K562 (cell line): Measurements from ENCODE around the gene PPP3CB. TPM values are rescaled to one million over a fixed set of nuclear protein-coding genes. Genes with fewer than 3 reads are reported as not detected.

Experiments used
- ATAC-seq: fragments of 200-7000 bp; cut with Tn5 transposase; 3 replicates; pipeline ENCODE4 v1.9.1; 2020; ENCODE audit warnings: moderate library complexity
- Bru-seq: library from RNA; stranded (reverse); fragments of 400-500 nt; gene quantifications from one replicate; lab custom pipeline; 2021; lab: Mats Ljungman, UMichigan
- BruChase-seq, 2 experiments: library from RNA; stranded (reverse); fragments of 400-500 nt; gene quantifications; one replicate each; lab custom pipeline; 2021; lab: Mats Ljungman, UMichigan
- BruUV-seq: library from RNA; stranded (reverse); fragments of 400-500 nt; replicated peaks from 2 replicates; lab custom pipeline; 2021; lab: Mats Ljungman, UMichigan
- CTCF ChIA-PET: fragments of 300-600 bp; formaldehyde crosslinking; extraction: SDS; loops from one replicate; lab custom pipeline; 2021; ENCODE audit warnings: low intra/inter-chr PET ratio; lab: Yijun Ruan, JAX
- POLR2A ChIA-PET: fragments of 300-600, 350-650 bp; sonication (Branson Sonifier 250); formaldehyde crosslinking; extraction: SDS; loops from one replicate; lab custom pipeline; 2021; ENCODE audit warnings: antibody characterized with exemption, inconsistent platforms; lab: Yijun Ruan, JAX
- DNase-seq, 4 experiments: peaks; one replicate each; pipeline versions ENCODE4 v3.0.0 to v3.0.0-alpha.2; 2011 to 2018; ENCODE audit warnings: low spot score in 3 of 4, mixed read lengths in 3 of 4; ENCODE audit errors: extremely low read depth in 1 of 4
- FAIRE-seq: peaks from 2 replicates; lab custom pipeline; 2011; peaks lifted over from hg19 to GRCh38; lab: Jason Lieb, UNC
- H2AFZ ChIP-seq: 2 replicates; pipeline ENCODE4 v1.6.0; 2011; ENCODE audit warnings: low read depth, low read length, control low read depth, inconsistent platforms
- H3K27ac ChIP-seq: fragments of 200-600 bp; 3 replicates; pipeline ENCODE4 v1.8.0; 2011; ENCODE audit warnings: low read depth, mild to moderate bottlenecking, control low read depth, inconsistent platforms, low read length, moderate library complexity, mixed read lengths; ENCODE audit errors: extremely low read depth
- H3K27me3 ChIP-seq, 2 experiments: fragments of 300-600 bp in 1 of 2; 2 replicates in 1 of 2; 3 replicates in 1 of 2; pipeline versions ENCODE4 v1.6.0 to v1.8.0; 2011; ENCODE audit warnings: inconsistent platforms in 2 of 2, low read length in 2 of 2, mild to moderate bottlenecking in 1 of 2, mixed read lengths in 1 of 2, moderate library complexity in 1 of 2; ENCODE audit not compliant: control insufficient read depth in 2 of 2, insufficient read depth in 2 of 2
- H3K36me3 ChIP-seq: fragments of 300-600 bp; 3 replicates; pipeline ENCODE4 v1.8.0; 2011; ENCODE audit warnings: mild to moderate bottlenecking, low read length, inconsistent platforms; ENCODE audit not compliant: control insufficient read depth, insufficient read depth
- H3K4me1 ChIP-seq, 2 experiments: fragments of 200-600 bp in 1 of 2; replicated peaks in 1 of 2; 2 replicates in 1 of 2; 3 replicates in 1 of 2; pipeline versions ENCODE4 v1.5.1 to v1.8.0; 2011; ENCODE audit warnings: inconsistent platforms in 2 of 2, low read length in 2 of 2, mild to moderate bottlenecking in 1 of 2, mixed read lengths in 1 of 2, moderate library complexity in 1 of 2; ENCODE audit not compliant: control insufficient read depth in 2 of 2, insufficient read depth in 2 of 2
- H3K4me2 ChIP-seq: 2 replicates; pipeline ENCODE4 v1.6.1; 2011; ENCODE audit warnings: low read length, control low read depth, inconsistent platforms, mixed read lengths; ENCODE audit not compliant: insufficient read depth
- H3K4me3 ChIP-seq: fragments of 200-600 bp; sonication (generic), shearing (Covaris generic); 2 replicates; pipeline ENCODE4 v1.5.1; 2016; ENCODE audit warnings: control low read depth, inconsistent platforms
- H3K79me2 ChIP-seq: fragments of 200-600 bp; 3 replicates; pipeline ENCODE4 v1.8.0; 2011; ENCODE audit warnings: low read length, inconsistent platforms; ENCODE audit not compliant: control insufficient read depth, insufficient read depth
- H3K9ac ChIP-seq, 2 experiments: 2 replicates each; pipeline versions ENCODE4 v1.6.0 to v1.6.1; 2011; ENCODE audit warnings: low read depth in 2 of 2, low read length in 2 of 2, control low read depth in 1 of 2, inconsistent platforms in 1 of 2, mild to moderate bottlenecking in 1 of 2, mixed read lengths in 1 of 2; ENCODE audit not compliant: insufficient read depth in 1 of 2
- H3K9me1 ChIP-seq: one replicate; pipeline ENCODE4 v1.6.0; 2011; ENCODE audit warnings: inconsistent platforms, mild to moderate bottlenecking, low read length, moderate library complexity; ENCODE audit not compliant: control insufficient read depth, insufficient read depth
- H3K9me3 ChIP-seq: replicated peaks from 2 replicates; pipeline ENCODE4 v1.5.1; 2011; ENCODE audit warnings: low read depth, low read length, inconsistent platforms; ENCODE audit not compliant: control insufficient read depth, insufficient read depth
- H4K20me1 ChIP-seq: replicated peaks from 2 replicates; pipeline ENCODE4 v1.6.1; 2011; ENCODE audit warnings: low read length, inconsistent platforms, mixed read lengths; ENCODE audit not compliant: control insufficient read depth, insufficient read depth
- DACH1 ChIP-seq: fragments of 450-650 bp; IDR thresholded peaks from 2 replicates; pipeline ENCODE4 v1.6.1; 2018; ENCODE audit not compliant: partially characterized antibody
- ELK1 ChIP-seq: sonication (generic); formaldehyde crosslinking; IDR thresholded peaks from 2 replicates; pipeline ENCODE4 v1.8.1; 2022; ENCODE audit warnings: missing genetic modification reagents
- FOXM1 ChIP-seq, 2 experiments: fragments of 450-650 bp in 1 of 2; sonication (generic) in 1 of 2; formaldehyde crosslinking in 1 of 2; IDR thresholded peaks; 2 replicates each; pipeline versions ENCODE4 v1.6.1 to v1.9.0; 2017 to 2022; ENCODE audit warnings: low read depth in 2 of 2, mild to moderate bottlenecking in 2 of 2, missing genetic modification reagents in 1 of 2, moderate library complexity in 1 of 2
- KLF6 ChIP-seq: fragments of 250-450 bp; sonication (Bioruptor Pico); IDR thresholded peaks from 2 replicates; pipeline ENCODE4 v1.4.0; 2020; ENCODE audit warnings: mild to moderate bottlenecking, moderate library complexity, borderline replicate concordance
- MBD2 ChIP-seq: sonication (generic); IDR thresholded peaks from 2 replicates; pipeline ENCODE4 v1.6.1; 2016; ENCODE audit warnings: low read depth, borderline replicate concordance
- MCM5 ChIP-seq: fragments of 450-650 bp; IDR thresholded peaks from 2 replicates; pipeline ENCODE4 v1.6.1; 2016; ENCODE audit warnings: low read depth
- TOE1 ChIP-seq, 2 experiments: fragments of 450-650 bp in 1 of 2; sonication (generic) in 1 of 2; formaldehyde crosslinking in 1 of 2; IDR thresholded peaks; 2 replicates each; pipeline versions ENCODE4 v1.7.1 to v1.8.0; 2016 to 2022; ENCODE audit warnings: borderline replicate concordance in 2 of 2, mild to moderate bottlenecking in 2 of 2, antibody characterized with exemption in 1 of 2, inconsistent platforms in 1 of 2, low read depth in 1 of 2, missing genetic modification reagents in 1 of 2, moderate library complexity in 1 of 2
- ZBTB49 ChIP-seq: sonication (generic); formaldehyde crosslinking; IDR thresholded peaks from 2 replicates; pipeline ENCODE4 v1.8.0; 2022; ENCODE audit warnings: missing genetic modification reagents, mild to moderate bottlenecking, borderline replicate concordance
- ZFP30 ChIP-seq: fragments of 250-450 bp; sonication (Bioruptor Pico); IDR thresholded peaks from 2 replicates; pipeline ENCODE4 v1.8.0; 2022; ENCODE audit warnings: moderate library complexity, mild to moderate bottlenecking, inconsistent platforms, borderline replicate concordance
- ZNF316 ChIP-seq: fragments of 450-650 bp; IDR thresholded peaks from 2 replicates; pipeline ENCODE4 v1.6.1; 2016
- ZNF699 ChIP-seq: fragments of 250-450 bp; sonication (Bioruptor Pico); IDR thresholded peaks from 2 replicates; pipeline ENCODE4 v1.8.0; 2021; ENCODE audit warnings: mild to moderate bottlenecking, moderate library complexity; ENCODE audit not compliant: insufficient replicate concordance
- WGBS: fragments of 100-300 bp; shearing (Covaris generic); methylation state at CpG from one replicate; pipeline ENCODE4 v1.1.6; 2016; ENCODE audit warnings: low coverage, mixed read lengths; ENCODE audit not compliant: insufficient coverage; ENCODE audit errors: missing lambda C conversion rate; 5-methylcytosine and 5-hydroxymethylcytosine counted together
- in situ Hi-C: fragments of 300-500 bp; cut with MboI; formaldehyde crosslinking; loops from 4 replicates; pipeline ENCODE4 v1.15.0; 2018; ENCODE audit warnings: inconsistent platforms, mixed read lengths
- intact Hi-C: fragments of 100-400 bp; cut with micrococcal nuclease; formaldehyde crosslinking; loops from 2 replicates; pipeline ENCODE4 v1.14.2; 2022
- long read RNA-seq, 3 experiments: library from polyadenylated mRNA in 2 of 3; library from RNA in 1 of 3; unstranded in 2 of 3; stranded (forward) in 1 of 3; transcript quantifications; one replicate each; pipeline ENCODE4 v2.0.0, GENCODE V29; 2019 to 2022
- polyA minus RNA-seq, 3 experiments: library from RNA; depleted of rRNA, polyadenylated mRNA; stranded (reverse); fragments of >200 nt; gene quantifications; 2 replicates each; pipeline ENCODE4 v1.2.3, GENCODE V29; 2011
- polyA plus RNA-seq, 8 experiments: library from polyadenylated mRNA; depleted of rRNA in 4 of 8; stranded (reverse) in 5 of 8; unstranded in 3 of 8; fragments of >200 nt; fragmentation: Nextera tagmentation in 2 of 8; fragmentation: Illumina TruSeq in 1 of 8; extraction: Ambion mirVana in 2 of 8; extraction: Trizol in 1 of 8; gene quantifications; 2 replicates each; pipeline versions ENCODE4 v1.2.1 to v1.2.3, GENCODE V29; 2011 to 2014; ENCODE audit warnings: inconsistent platforms in 1 of 8, missing spikeins in 1 of 8
- total RNA-seq, 7 experiments: library from RNA; depleted of rRNA in 6 of 7; stranded (reverse); fragments of >200 nt in 6 of 7; fragmentation: Illumina TruSeq in 2 of 7; extraction: Trizol in 2 of 7; gene quantifications; 2 replicates each; pipeline versions ENCODE4 v1.2.1 to v1.2.3, GENCODE V29; 2011 to 2021; ENCODE audit warnings: low replicate concordance in 1 of 7

PPP3CB gene
- total RNA-seq (2011; cell fraction: chromatin; rRNA removed; ENCODE audit: low replicate concordance) = 22.8 and 74.5 TPM in 2 replicates
- total RNA-seq (2011; cell fraction: nucleolus; rRNA removed) = 9.8 and 11.8 TPM in 2 replicates
- 41.5 and 73.1 TPM in 2 replicates for total RNA-seq (2011; cell fraction: nucleoplasm; rRNA removed)
- total RNA-seq (2014; rRNA removed) (9.6 and 9.9 TPM in 2 replicates), total RNA-seq (2014; rRNA removed; fragmentation: Illumina TruSeq; extraction: Trizol) (19.0 and 20.1 TPM in 2 replicates), total RNA-seq (2015; rRNA removed; fragmentation: Illumina TruSeq; extraction: Trizol) (15.6 and 16.0 TPM in 2 replicates), total RNA-seq (2021) (25.6 and 26.8 TPM in 2 replicates), polyA plus RNA-seq (2011; rRNA removed) (11.9 and 17.8 TPM in 2 replicates), polyA plus RNA-seq (2014; fragmentation: Illumina TruSeq; extraction: Trizol) (22.6 and 27.6 TPM in 2 replicates), polyA plus RNA-seq (2014; fragmentation: Nextera tagmentation; extraction: Ambion mirVana) (10 to 100 TPM; 10.8 to 13.7 TPM), polyA plus RNA-seq (2014; rRNA removed) (18.1 and 19.4 TPM in 2 replicates), polyA minus RNA-seq (2011; rRNA and poly(A)+ RNA removed) (16.5 and 19.1 TPM in 2 replicates), Bru-seq, nascent RNA (percentile 73 among the genes with signal in this experiment), BruChase-seq, experiment 1, labeled RNA remaining after a 2-hour chase (percentile 79 among the genes with signal in this experiment), BruChase-seq, experiment 2, labeled RNA remaining after a 6-hour chase (percentile 76 among the genes with signal in this experiment)
- polyA plus RNA-seq (2011; cell fraction: cytosol; rRNA removed) = 3.3 and 7.5 TPM in 2 replicates
- 15.8 and 21.7 TPM in 2 replicates for polyA plus RNA-seq (2011; cell fraction: nucleus; rRNA removed)
- 23.3 and 34.6 TPM in 2 replicates for polyA plus RNA-seq (2012)
- 13.5 and 15.8 TPM in 2 replicates for polyA minus RNA-seq (2011; cell fraction: cytosol; rRNA and poly(A)+ RNA removed)
- polyA minus RNA-seq (2011; cell fraction: nucleus; rRNA and poly(A)+ RNA removed) = 9.8 and 16.8 TPM in 2 replicates
- long read RNA-seq, experiment 1, transcript PPP3CB-201 (12 exons, 2,418 nt) = major isoform, 6 of 61 reads
- long read RNA-seq, experiment 1, partial matches to known transcripts = 12 of 61 reads
- long read RNA-seq, experiment 1, other reads (novel, unspliced or antisense) = 38 of 61 reads
- long read RNA-seq, experiment 2, partial matches to known transcripts = 12 of 46 reads
- long read RNA-seq, experiment 2, other reads (novel, unspliced or antisense) = 32 of 46 reads
- long read RNA-seq, experiment 3, partial matches to known transcripts = 3 of 3 reads
- long read RNA-seq, experiment 3, other reads (novel, unspliced or antisense) = 0 of 3 reads

DNA sequence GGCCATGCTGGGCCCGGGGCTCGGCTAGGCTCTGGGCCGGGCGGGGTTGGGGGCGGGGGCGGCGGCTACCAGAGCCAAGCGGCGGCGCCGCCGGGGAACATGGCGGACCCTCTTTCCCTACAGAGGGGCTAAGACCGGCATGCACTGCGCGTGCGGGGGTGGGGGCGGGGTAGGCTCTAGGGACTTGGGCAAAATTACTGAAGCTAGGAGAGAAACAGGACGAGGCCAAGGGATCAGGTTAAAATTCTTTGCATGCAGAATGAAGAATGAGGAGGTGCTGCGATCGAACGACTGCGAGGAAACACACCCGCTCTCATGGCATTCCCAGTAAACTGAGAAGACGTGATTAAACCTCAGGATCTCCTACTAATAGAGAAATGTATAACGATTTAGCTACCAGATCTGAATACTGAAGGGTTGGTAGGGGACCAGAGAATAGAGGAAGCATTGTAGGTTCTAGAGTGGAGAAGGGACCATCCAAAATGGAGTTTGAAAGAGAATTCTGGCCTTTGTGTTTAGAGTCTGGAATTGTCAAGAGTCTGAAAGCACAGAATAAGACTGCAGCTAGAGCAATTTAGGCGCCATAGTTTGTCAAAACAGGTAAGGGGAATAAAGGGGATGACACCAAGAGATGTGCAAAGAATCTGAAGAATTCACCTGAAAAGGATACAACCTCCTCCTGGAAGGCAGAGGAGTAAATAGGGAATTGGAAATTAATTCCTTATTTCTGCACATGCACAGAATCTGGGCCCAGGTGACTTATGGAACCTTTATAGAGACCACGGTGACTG is at the start of gene PPP3CB:
Gene PPP3CB, minus strand, starts transcription at position 141 of the 791 bp plus-strand sequence. Its CDS starts 135 bp downstream, at position 6.
- H3K4me2 ChIP-seq = peak within 1 kb of the TSS; percentile 96
- POLR2A ChIA-PET = interaction anchor here (0.5 to 1.9 kb wide), 14 partner anchors 8 to 399 kb away, joined by 3 to 7 read pairs (median 4); partner anchors contain the start of genes DNAJC9 and P4HA1
- H3K27me3 ChIP-seq = no peaks in the 10 kb centered on the region
- H3K79me2 ChIP-seq = peaks cover 50% of the 10 kb centered on the region
- in situ Hi-C loops (no loop called here), intact Hi-C loops (loop anchor here (5.0 kb wide), 2 partner anchors 84 to 249 kb away; partner anchors contain the start of genes ANXA7 and DNAJC9)
- peak; percentile 95 for FAIRE-seq
- H3K9ac ChIP-seq = peak within 1 kb of the TSS; percentile 97 to 98
- WGBS = 3% methylated on average over 28 of the region's 28 CpGs
- peak; percentile 90 for ATAC-seq
- H2AFZ ChIP-seq = peak within 1 kb of the TSS; percentile 99
- peaks cover 12 to 18% of the 10 kb centered on the region in 2 experiments for H3K4me1 ChIP-seq
- peak within 1 kb of the TSS; percentile 96 for H3K27ac ChIP-seq
- CTCF ChIA-PET = no interaction called here
- TSS peak; percentile 94 for BruUV-seq
- H3K4me3 ChIP-seq = peak within 1 kb of the TSS; percentile 96
- no peaks in the 10 kb centered on the region for H3K9me3 ChIP-seq
- no peaks in the 10 kb centered on the region for H3K9me1 ChIP-seq
- no peaks in the 10 kb centered on the region for H4K20me1 ChIP-seq
- DNase-seq = peak in 3 of 4 experiments; percentile 97 to 99 (median 97)
- H3K36me3 ChIP-seq = peaks cover 16% of the 10 kb centered on the region; the same call in 1 of the 3 replicates
- TF ChIP-seq ZNF316 = no peak
- no peak; the same call in 1 of the 2 replicates for TF ChIP-seq KLF6
- TF ChIP-seq ZFP30 (CRISPR knock-in tag) = no peak
- peak; percentile 75 for TF ChIP-seq FOXM1 (IDR thresholded peaks at IDR 0.05; ENCODE audit: low read depth)
- no peak for TF ChIP-seq FOXM1 (CRISPR knock-in tag; IDR thresholded peaks at IDR 0.05; ENCODE audit: low read depth)
- TF ChIP-seq ZBTB49 (CRISPR knock-in tag) = no peak
- no peak for TF ChIP-seq MCM5
- TF ChIP-seq DACH1 = no peak
- TF ChIP-seq MBD2 = no peak
- TF ChIP-seq TOE1 (IDR thresholded peaks at IDR 0.05; ENCODE audit: borderline replicate concordance) = peak; percentile 87
- no peak for TF ChIP-seq TOE1 (CRISPR knock-in tag; IDR thresholded peaks at IDR 0.05; ENCODE audit: borderline replicate concordance, low read depth)
- no peak for TF ChIP-seq ELK1 (CRISPR knock-in tag)
- TF ChIP-seq ZNF699 (CRISPR knock-in tag) = no peak
